GM12875 (cell line): ENCODE data around the gene RUNDC1.

Experiments
- H3K4me3 ChIP-seq: one replicate; pipeline ENCODE4 v1.5.1; 2011; ENCODE audit warnings: low read depth, low read length, control low read depth
- TF ChIP-seq, protein P1 (sequence below): IDR thresholded peaks from 2 replicates; pipeline ENCODE4 v1.5.1; 2011; ENCODE audit warnings: low read depth, mild to moderate bottlenecking, control low read depth, inconsistent platforms, low read length, moderate library complexity, borderline replicate concordance; ENCODE audit not compliant: insufficient read depth

The RUNDC1 gene

DNA sequence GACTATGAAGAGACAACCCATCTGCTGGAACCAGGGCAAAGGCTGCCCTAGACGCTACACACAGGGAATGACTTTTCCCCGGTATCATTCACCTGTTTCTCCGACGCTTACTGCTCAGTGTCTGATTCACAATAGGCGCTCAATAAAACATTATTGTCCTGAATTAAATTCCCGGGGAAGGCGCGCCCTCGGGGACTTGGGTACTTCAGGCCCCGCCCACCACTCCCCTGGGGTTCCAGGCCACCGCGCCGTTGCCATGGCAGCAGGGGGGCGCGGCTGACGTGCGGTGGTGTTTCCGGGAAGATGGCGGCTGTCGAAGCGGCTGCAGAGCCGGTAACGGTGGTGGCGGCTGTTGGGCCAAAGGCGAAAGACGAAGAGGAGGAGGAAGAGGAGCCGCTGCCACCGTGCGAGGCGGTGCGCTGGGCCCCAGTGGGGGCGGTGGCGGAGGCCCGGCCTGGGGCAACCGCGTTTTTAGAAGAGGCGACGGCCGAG, at the start of gene RUNDC1:
RUNDC1 (plus strand) TSS at position 292 of the 492 bp plus-strand sequence; CDS start at position 304, 12 bp downstream.
- TF ChIP-seq, protein P1, sequence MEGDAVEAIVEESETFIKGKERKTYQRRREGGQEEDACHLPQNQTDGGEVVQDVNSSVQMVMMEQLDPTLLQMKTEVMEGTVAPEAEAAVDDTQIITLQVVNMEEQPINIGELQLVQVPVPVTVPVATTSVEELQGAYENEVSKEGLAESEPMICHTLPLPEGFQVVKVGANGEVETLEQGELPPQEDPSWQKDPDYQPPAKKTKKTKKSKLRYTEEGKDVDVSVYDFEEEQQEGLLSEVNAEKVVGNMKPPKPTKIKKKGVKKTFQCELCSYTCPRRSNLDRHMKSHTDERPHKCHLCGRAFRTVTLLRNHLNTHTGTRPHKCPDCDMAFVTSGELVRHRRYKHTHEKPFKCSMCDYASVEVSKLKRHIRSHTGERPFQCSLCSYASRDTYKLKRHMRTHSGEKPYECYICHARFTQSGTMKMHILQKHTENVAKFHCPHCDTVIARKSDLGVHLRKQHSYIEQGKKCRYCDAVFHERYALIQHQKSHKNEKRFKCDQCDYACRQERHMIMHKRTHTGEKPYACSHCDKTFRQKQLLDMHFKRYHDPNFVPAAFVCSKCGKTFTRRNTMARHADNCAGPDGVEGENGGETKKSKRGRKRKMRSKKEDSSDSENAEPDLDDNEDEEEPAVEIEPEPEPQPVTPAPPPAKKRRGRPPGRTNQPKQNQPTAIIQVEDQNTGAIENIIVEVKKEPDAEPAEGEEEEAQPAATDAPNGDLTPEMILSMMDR: no peak

DNA sequence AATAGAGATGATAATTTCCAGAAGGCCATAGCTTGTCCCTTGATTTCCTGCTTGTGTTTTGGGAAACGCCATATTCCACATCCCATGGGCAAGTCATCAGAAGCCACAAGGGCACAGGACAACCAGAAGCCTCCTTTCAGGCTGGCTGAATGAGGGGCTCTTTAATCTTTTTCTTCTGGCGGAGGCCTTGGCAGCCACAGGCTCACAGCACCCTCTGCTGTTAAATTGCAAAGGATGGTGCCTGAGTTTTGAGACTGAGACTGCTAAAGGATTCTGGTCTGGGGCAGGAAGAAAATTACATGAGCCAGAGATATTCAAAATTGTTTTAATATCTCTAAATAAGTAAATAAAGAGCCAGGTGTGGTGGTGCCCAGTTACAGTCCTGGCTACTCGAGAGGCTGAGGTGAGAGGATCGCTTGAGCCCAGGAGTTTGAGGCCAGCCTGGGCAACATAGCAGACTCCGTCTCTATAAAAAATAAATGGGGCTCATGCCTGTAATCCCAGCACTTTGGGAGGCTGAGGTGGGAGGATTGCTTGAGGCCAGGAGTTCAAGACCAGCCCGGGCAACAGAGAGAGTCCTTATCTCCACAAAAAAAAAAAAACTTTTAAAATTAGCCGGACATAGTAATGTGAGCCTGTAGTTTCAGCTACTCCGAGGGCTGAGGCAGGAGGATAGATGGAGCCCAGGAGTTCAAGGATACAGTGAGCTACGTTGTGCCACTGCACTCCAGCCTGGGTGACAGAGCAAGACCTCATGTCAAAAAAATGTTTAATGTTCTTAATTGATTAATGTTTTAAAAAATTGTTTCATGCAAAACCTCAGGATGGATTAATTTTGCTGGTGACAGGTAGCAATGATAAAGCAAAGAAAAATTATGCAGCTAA, 42.4 kb upstream of the RUNDC1 start:
- TF ChIP-seq, protein P1: peak; percentile 45; the same call in 1 of the 2 replicates
- no peak overlapping the region for H3K4me3 ChIP-seq

More for the DNA sequence above, at the start of gene RUNDC1:
- H3K4me3 ChIP-seq: peak within 1 kb of the TSS; percentile 82

DNA sequence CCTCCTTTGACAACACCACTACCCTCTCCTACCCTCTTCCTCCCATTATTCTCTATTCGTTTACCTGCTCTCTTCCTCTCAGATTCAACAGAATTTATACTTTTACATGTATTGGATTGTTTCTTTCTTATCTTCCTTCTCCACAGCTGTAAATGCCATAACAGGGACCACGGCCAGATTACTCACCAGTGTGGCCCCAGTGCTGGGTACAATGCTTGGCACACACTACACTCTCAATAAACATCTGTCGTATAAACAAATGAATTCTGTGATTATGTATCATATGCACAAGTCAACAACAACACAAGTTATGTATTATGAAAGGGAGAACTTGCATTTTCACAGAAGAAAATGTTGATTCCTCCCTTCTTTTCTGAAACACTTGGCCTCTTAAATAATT, 36.2 kb upstream of the RUNDC1 start:
- TF ChIP-seq, protein P1: no peak
- H3K4me3 ChIP-seq: no peak overlapping the region

DNA sequence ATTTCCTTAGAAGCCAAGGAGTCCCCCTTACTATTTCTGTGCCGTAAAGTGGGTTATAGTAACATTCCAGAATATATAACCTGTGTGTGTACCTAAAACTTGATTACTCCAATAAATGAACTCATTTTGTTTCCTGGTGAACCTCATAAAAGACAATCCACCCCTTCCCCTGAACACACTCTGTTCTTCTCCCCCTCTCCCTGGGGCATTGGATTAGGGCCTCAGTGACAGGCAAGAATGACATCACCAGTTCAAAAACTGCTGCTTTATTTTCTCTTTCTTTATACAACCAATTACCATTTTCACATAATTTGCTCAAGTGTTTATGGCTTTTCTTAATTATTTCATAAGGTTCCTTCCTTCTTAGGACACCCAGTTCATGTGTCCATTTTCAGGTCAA, 33.6 kb upstream of the RUNDC1 start:
- no peak overlapping the region for H3K4me3 ChIP-seq
- TF ChIP-seq, protein P1: no peak

DNA sequence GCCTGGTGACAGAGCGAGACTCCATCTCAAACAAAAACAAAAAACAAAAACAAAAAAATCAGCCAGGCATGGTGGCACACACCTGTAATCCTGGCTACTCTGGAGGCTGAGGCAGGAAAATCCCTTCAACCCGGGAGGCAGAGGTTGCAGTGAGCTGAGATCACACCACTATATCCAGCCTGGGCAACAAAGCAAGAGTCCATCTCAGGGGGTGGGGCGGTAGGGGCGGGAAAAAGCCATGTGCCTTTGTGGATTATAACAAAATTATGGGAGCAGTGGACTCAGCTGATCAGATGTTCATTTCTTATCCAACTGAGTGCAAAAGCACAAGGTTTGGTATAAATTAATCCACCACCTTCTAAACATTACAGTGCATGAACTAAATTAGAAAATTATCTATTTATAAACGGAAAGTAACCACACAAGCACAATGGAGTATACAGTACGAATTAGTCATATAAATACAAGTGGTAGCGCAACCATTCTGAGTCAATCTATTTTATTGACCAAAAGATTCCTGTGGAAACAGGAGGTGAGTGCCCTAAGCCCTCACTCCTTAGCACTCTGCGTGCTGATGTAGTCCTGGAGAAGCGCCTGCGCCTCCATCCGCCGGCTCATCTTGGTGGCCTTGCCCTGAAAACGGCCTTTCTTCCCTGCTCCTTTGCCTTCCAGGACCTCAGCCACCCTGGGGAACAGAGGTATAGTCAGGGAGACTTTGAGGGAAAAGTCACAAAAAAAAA, 30.2 kb upstream of the RUNDC1 start:
- TF ChIP-seq, protein P1: no peak
- H3K4me3 ChIP-seq: no peak overlapping the region

DNA sequence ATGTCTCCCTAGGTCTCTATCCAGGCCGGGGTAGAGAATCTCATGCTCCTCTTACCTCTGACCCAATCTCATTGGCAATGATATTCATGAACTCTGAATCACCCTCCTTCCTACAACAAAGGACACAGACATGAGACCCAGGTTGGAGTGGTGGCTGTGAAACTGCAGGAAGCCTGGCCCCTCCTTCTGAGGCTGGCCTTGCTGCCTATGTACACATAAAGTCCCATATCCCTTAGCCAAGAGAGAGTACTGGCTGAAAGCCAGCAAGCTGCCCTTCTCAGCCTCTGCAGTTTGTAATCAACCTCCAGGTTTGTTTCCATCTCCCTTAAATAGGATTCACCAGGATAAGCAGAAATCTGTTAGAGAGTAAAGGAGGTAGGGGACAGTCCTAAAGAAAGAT, 26.7 kb upstream of the RUNDC1 start:
- TF ChIP-seq, protein P1: no peak
- H3K4me3 ChIP-seq: no peak overlapping the region
